Neural progenitor cell (in vitro differentiated cells): Measurements from ENCODE around the gene MYCBP2. TPM values are rescaled to one million over a fixed set of nuclear protein-coding genes. Genes with fewer than 3 reads are reported as not detected.

Experiments
- DNase-seq: peaks from one replicate; pipeline ENCODE4 v3.0.0-alpha.2; 2016; ENCODE audit warnings: low spot score
- H2AFZ ChIP-seq: fragments of 200-600 bp; sonication (generic); replicated peaks from 2 replicates; pipeline ENCODE4 v1.6.1; 2016; ENCODE audit warnings: antibody characterized with exemption
- H3F3A ChIP-seq: fragments of 200-600 bp; sonication (generic); 2 replicates; pipeline ENCODE4 v1.6.1; 2016; ENCODE audit warnings: antibody characterized with exemption, low read depth
- H3K27ac ChIP-seq: fragments of 200-600 bp; sonication (generic); 2 replicates; pipeline ENCODE4 v1.5.1; 2016; ENCODE audit warnings: mild to moderate bottlenecking
- H3K27me3 ChIP-seq: fragments of 200-600 bp; sonication (generic); 2 replicates; pipeline ENCODE4 v1.6.1; 2016; ENCODE audit warnings: mild to moderate bottlenecking, moderate library complexity
- H3K36me3 ChIP-seq: fragments of 200-600 bp; sonication (generic); 2 replicates; pipeline ENCODE4 v1.5.1; 2016
- H3K4me1 ChIP-seq: fragments of 200-600 bp; sonication (generic); 2 replicates; pipeline ENCODE4 v1.6.1; 2016; ENCODE audit warnings: mixed run types
- H3K4me2 ChIP-seq: fragments of 200-600 bp; sonication (generic); 2 replicates; pipeline ENCODE4 v1.6.1; 2016
- H3K4me3 ChIP-seq: fragments of 200-600 bp; sonication (generic); 2 replicates; pipeline ENCODE4 v1.5.1; 2016
- H3K79me2 ChIP-seq: fragments of 200-600 bp; sonication (generic); 2 replicates; pipeline ENCODE4 v1.6.1; 2016; ENCODE audit warnings: low read depth
- H3K9ac ChIP-seq: fragments of 200-600 bp; sonication (generic); 2 replicates; pipeline ENCODE4 v1.6.1; 2016
- H3K9me3 ChIP-seq: fragments of 200-600 bp; sonication (generic); 2 replicates; pipeline ENCODE4 v1.5.1; 2016; ENCODE audit warnings: low read depth
- H4K20me1 ChIP-seq: fragments of 200-600 bp; sonication (generic); 2 replicates; pipeline ENCODE4 v1.6.1; 2016; ENCODE audit warnings: low read depth
- H3K27ac Mint-ChIP-seq: 3 replicates; pipeline ENCODE4 v1.8.0; 2021; ENCODE audit warnings: mixed read lengths
- H3K27me3 Mint-ChIP-seq: 2 replicates; pipeline ENCODE4 v1.8.0; 2022; ENCODE audit warnings: low read depth, mild to moderate bottlenecking, inconsistent platforms, moderate library complexity, mixed read lengths; ENCODE audit not compliant: insufficient read depth
- H3K36me3 Mint-ChIP-seq: 3 replicates; pipeline ENCODE4 v1.8.0; 2021; ENCODE audit warnings: mixed read lengths
- H3K4me1 Mint-ChIP-seq: 3 replicates; pipeline ENCODE4 v1.8.0; 2021; ENCODE audit warnings: mixed read lengths
- H3K4me3 Mint-ChIP-seq: 3 replicates; pipeline ENCODE4 v1.8.0; 2021; ENCODE audit warnings: mild to moderate bottlenecking, moderate library complexity, mixed read lengths
- H3K9me3 Mint-ChIP-seq: 3 replicates; pipeline ENCODE4 v1.8.0; 2020; ENCODE audit warnings: mixed read lengths
- EZH2 ChIP-seq: fragments of 200-600 bp; sonication (generic); IDR thresholded peaks from 2 replicates; pipeline ENCODE4 v1.6.1; 2017; ENCODE audit warnings: antibody characterized with exemption, mild to moderate bottlenecking, moderate library complexity
- EZH2phosphoT487 ChIP-seq: fragments of 200-600 bp; sonication (generic); IDR thresholded peaks from 2 replicates; pipeline ENCODE4 v1.6.1; 2017; ENCODE audit warnings: antibody characterized with exemption
- total RNA-seq: library from RNA; depleted of rRNA; stranded (reverse); fragments of >200 nt; gene quantifications from 2 replicates; pipeline ENCODE4 v1.2.3, GENCODE V29; 2015; ENCODE audit warnings: low replicate concordance
- TF ChIP-seq, protein P1 (sequence below): fragments of 200-600 bp; sonication (generic); IDR thresholded peaks from 2 replicates; pipeline ENCODE4 v1.5.1; 2017; ENCODE audit warnings: antibody characterized with exemption, mild to moderate bottlenecking

Gene MYCBP2
- total RNA-seq, 1 donor from 2014 or later: 37.8 TPM

DNA sequence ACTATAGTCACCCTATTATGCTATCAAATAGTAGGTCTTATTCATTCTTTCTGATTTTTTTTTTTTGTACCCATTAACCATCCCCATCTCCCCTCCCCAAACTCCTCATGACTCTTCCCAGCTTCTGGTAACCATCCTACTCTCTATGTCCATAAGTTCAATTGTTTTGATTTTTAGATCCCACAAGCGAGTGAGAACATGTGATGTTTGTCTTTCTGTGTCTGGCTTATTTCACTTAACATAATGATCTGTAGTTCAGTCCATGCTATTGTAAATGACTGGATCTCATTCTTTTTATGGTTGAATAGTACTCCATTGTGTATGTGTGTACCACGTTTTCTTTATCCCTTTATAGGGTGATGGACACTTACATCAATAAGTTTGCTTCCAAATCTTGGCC lies 4.5 kb upstream of the MYCBP2 start:
- Histone ChIP-seq H3K9me3 (no peaks in the 10 kb centered on the region), H3K27me3 (peaks cover 15% of the 10 kb centered on the region), H4K20me1 (no peaks in the 10 kb centered on the region), H3K4me2 (no peak overlapping the region), H3K4me3 (no peak overlapping the region), H3K79me2 (peaks cover 1% of the 10 kb centered on the region), H3K36me3 (no peaks in the 10 kb centered on the region), H3K4me1 (peaks cover 13% of the 10 kb centered on the region), H3K9ac (no peak overlapping the region), H3K27ac (no peak overlapping the region), H2AFZ (no peak overlapping the region), H3F3A (peaks cover 16% of the 10 kb centered on the region)
- no peaks in the 10 kb centered on the region for H3K9me3 Mint-ChIP-seq
- no peak for DNase-seq
- TF ChIP-seq, protein P1, sequence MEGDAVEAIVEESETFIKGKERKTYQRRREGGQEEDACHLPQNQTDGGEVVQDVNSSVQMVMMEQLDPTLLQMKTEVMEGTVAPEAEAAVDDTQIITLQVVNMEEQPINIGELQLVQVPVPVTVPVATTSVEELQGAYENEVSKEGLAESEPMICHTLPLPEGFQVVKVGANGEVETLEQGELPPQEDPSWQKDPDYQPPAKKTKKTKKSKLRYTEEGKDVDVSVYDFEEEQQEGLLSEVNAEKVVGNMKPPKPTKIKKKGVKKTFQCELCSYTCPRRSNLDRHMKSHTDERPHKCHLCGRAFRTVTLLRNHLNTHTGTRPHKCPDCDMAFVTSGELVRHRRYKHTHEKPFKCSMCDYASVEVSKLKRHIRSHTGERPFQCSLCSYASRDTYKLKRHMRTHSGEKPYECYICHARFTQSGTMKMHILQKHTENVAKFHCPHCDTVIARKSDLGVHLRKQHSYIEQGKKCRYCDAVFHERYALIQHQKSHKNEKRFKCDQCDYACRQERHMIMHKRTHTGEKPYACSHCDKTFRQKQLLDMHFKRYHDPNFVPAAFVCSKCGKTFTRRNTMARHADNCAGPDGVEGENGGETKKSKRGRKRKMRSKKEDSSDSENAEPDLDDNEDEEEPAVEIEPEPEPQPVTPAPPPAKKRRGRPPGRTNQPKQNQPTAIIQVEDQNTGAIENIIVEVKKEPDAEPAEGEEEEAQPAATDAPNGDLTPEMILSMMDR: no peak
- TF ChIP-seq EZH2 (no peak), EZH2phosphoT487 (no peak)
- peaks cover 19% of the 10 kb centered on the region for H3K4me1 Mint-ChIP-seq
- no peaks in the 10 kb centered on the region for H3K36me3 Mint-ChIP-seq
- H3K4me3 Mint-ChIP-seq: peak overlapping the region; percentile 2
- H3K27me3 Mint-ChIP-seq: peaks cover 3% of the 10 kb centered on the region
- H3K27ac Mint-ChIP-seq: no peak overlapping the region

- Mint-ChIP-seq H3K4me3 (peak overlapping the region; percentile 95), H3K4me1 (peaks cover 29% of the 10 kb centered on the region), H3K27me3 (peaks cover 3% of the 10 kb centered on the region), H3K36me3 (no peaks in the 10 kb centered on the region), H3K27ac (peak overlapping the region; percentile 66), H3K9me3 (no peaks in the 10 kb centered on the region)
- Histone ChIP-seq H2AFZ (peak overlapping the region; percentile 92), H3K79me2 (peaks cover 15% of the 10 kb centered on the region), H3K36me3 (no peaks in the 10 kb centered on the region), H4K20me1 (peaks cover 13% of the 10 kb centered on the region), H3K9me3 (no peaks in the 10 kb centered on the region), H3K4me2 (peak overlapping the region; percentile 89), H3K4me1 (peaks cover 19% of the 10 kb centered on the region), H3K4me3 (peak overlapping the region; percentile 82), H3F3A (peaks cover 16% of the 10 kb centered on the region), H3K9ac (no peak overlapping the region), H3K27ac (peak overlapping the region; percentile 67), H3K27me3 (peaks cover 24% of the 10 kb centered on the region)
- DNase-seq: no peak
- no peak for TF ChIP-seq EZH2phosphoT487
- peak; percentile 23 for TF ChIP-seq EZH2
Measured at GRCh38 chr13:77329911-77330584, 3.2 kb upstream of the MYCBP2 start.

- Histone ChIP-seq H3K79me2 (peaks cover 22% of the 10 kb centered on the region), H3K36me3 (no peaks in the 10 kb centered on the region), H3K27me3 (peaks cover 24% of the 10 kb centered on the region), H3K4me3 (peak overlapping the region; percentile 82), H3K4me1 (peaks cover 21% of the 10 kb centered on the region), H3K27ac (peak overlapping the region; percentile 67), H3K4me2 (peak overlapping the region; percentile 89), H3K9ac (no peak overlapping the region), H4K20me1 (peaks cover 20% of the 10 kb centered on the region), H3K9me3 (no peaks in the 10 kb centered on the region), H2AFZ (peak overlapping the region; percentile 92), H3F3A (peaks cover 16% of the 10 kb centered on the region)
- peak overlapping the region; percentile 95 for H3K4me3 Mint-ChIP-seq
- peak; percentile 95 for DNase-seq
- H3K27me3 Mint-ChIP-seq: peaks cover 3% of the 10 kb centered on the region
- H3K27ac Mint-ChIP-seq: peak overlapping the region; percentile 87
- H3K9me3 Mint-ChIP-seq: no peaks in the 10 kb centered on the region
- TF ChIP-seq EZH2 (peak; percentile 36), EZH2phosphoT487 (no peak)
- TF ChIP-seq, protein P1: no peak
- H3K4me1 Mint-ChIP-seq: peaks cover 36% of the 10 kb centered on the region
- H3K36me3 Mint-ChIP-seq: no peaks in the 10 kb centered on the region
Measured at GRCh38 chr13:77329133-77329910, 2.4 kb upstream of the MYCBP2 start.

DNA sequence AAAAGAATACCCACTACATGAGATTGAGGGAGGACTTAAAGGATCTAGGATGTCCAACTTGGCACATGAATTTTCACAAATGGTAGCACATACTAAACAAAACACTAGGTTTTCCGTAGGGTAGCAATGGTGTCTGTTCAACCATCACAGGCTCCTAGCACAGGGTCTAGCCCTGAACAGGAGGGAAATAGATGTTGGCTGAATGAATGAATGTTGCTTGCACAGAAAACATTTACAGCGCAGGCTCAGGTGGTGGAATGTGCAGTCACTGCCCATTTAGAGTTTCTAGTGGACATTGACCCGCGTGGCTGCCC lies 1.9 kb upstream of the MYCBP2 start:
- Mint-ChIP-seq H3K27me3 (peaks cover 3% of the 10 kb centered on the region), H3K36me3 (no peaks in the 10 kb centered on the region), H3K27ac (peak overlapping the region; percentile 87), H3K4me3 (peak overlapping the region; percentile 95), H3K4me1 (peaks cover 41% of the 10 kb centered on the region), H3K9me3 (no peaks in the 10 kb centered on the region)
- Histone ChIP-seq H2AFZ (peak overlapping the region; percentile 92), H3K9ac (no peak overlapping the region), H3K4me1 (peaks cover 21% of the 10 kb centered on the region), H3F3A (peaks cover 16% of the 10 kb centered on the region), H3K4me3 (peak overlapping the region; percentile 82), H4K20me1 (peaks cover 26% of the 10 kb centered on the region), H3K79me2 (peaks cover 28% of the 10 kb centered on the region), H3K4me2 (peak overlapping the region; percentile 89), H3K36me3 (no peaks in the 10 kb centered on the region), H3K9me3 (no peaks in the 10 kb centered on the region), H3K27me3 (peaks cover 24% of the 10 kb centered on the region), H3K27ac (no peak overlapping the region)
- TF ChIP-seq, protein P1: no peak
- no peak for TF ChIP-seq EZH2phosphoT487
- TF ChIP-seq EZH2: no peak
- no peak for DNase-seq
